HFF-Myc (cell line): Measurements from ENCODE around the gene SPCS3.
A peak's percentile ranks its signal among the peaks of the same experiment; 100 is the strongest.
"Not testable (repeated sequence)": the region's sequence is repeated elsewhere in the genome, so short reads cannot be mapped to it uniquely, and the experiment has no call there.

Experiments
- DNase-seq: peaks from one replicate; pipeline ENCODE4 v3.0.0-alpha.2; 2011; ENCODE audit warnings: low read depth; ENCODE audit errors: extremely low read depth
- H3K4me3 ChIP-seq: replicated peaks from 2 replicates; pipeline ENCODE4 v1.5.1; 2011; ENCODE audit warnings: low read depth, mild to moderate bottlenecking, control low read depth, low read length
- TF ChIP-seq, protein P1 (sequence below): IDR thresholded peaks from 2 replicates; pipeline ENCODE4 v1.5.1; 2012; ENCODE audit warnings: mild to moderate bottlenecking, low read depth, low read length, control low read depth; ENCODE audit errors: missing control alignments

SPCS3 gene

DNA sequence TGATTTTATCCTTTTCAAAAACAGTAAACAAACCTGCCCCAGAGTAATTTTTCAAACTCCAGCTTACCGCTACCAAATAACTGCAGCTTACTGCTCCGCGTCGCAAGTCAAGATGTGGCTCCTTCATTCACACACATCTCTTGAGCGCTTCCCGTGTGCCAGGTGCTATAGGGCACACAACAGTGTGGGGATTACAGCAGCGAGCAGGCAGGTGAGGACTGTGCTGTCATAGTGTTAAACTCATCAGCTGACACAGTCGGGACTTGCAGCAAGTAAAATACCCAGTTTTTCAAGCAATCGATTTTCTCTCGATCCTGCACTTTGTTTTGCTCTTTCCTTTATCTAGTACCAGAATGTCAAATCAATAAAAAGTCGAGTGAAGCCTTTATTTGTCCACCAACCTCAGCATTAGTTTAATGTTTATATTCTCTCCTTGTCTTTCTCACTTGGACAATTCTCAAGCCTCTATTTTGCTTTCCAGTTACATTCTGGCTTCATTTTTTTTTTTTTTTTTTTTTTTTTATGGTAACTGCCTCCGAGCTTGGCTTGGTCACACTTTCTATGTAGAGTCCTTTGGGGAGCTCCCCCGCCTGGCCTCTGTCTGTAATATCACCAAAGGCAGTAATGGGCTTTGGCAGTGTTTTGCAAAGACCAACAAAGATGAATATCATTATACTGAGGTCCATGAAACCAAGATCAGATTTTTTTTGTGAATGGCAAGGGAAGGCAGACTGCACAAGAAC lies 42.4 kb upstream of the SPCS3 start:
- H3K4me3 ChIP-seq = no peak overlapping the region
- TF ChIP-seq, protein P1, sequence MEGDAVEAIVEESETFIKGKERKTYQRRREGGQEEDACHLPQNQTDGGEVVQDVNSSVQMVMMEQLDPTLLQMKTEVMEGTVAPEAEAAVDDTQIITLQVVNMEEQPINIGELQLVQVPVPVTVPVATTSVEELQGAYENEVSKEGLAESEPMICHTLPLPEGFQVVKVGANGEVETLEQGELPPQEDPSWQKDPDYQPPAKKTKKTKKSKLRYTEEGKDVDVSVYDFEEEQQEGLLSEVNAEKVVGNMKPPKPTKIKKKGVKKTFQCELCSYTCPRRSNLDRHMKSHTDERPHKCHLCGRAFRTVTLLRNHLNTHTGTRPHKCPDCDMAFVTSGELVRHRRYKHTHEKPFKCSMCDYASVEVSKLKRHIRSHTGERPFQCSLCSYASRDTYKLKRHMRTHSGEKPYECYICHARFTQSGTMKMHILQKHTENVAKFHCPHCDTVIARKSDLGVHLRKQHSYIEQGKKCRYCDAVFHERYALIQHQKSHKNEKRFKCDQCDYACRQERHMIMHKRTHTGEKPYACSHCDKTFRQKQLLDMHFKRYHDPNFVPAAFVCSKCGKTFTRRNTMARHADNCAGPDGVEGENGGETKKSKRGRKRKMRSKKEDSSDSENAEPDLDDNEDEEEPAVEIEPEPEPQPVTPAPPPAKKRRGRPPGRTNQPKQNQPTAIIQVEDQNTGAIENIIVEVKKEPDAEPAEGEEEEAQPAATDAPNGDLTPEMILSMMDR = peak; percentile 57
- no peak for DNase-seq

DNA sequence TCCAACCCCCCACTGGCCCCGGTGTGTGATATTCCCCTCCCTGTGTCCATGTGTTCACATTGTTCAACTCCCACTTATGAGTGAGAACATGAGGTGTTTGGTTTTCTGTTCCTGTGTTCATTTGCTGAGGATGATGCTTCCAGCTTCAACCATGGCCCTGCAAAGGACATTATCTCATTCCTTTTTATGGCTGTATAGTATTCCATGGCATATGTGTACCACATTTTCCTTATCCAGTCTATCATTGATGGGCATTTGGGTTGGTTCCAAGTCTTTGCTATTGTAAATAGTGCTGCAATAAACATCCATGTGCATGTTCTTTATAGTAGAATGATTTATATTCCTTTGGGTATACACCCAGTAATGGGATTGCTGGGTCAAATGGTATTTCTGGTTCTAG lies 40.2 kb upstream of the SPCS3 start:
- not testable (repeated sequence) for DNase-seq, H3K4me3 ChIP-seq

GRCh38 chr4:176286728-176287127 lies 33.0 kb upstream of the SPCS3 start:
- TF ChIP-seq, protein P1 = no peak
- no peak for DNase-seq
- no peak overlapping the region for H3K4me3 ChIP-seq

DNA sequence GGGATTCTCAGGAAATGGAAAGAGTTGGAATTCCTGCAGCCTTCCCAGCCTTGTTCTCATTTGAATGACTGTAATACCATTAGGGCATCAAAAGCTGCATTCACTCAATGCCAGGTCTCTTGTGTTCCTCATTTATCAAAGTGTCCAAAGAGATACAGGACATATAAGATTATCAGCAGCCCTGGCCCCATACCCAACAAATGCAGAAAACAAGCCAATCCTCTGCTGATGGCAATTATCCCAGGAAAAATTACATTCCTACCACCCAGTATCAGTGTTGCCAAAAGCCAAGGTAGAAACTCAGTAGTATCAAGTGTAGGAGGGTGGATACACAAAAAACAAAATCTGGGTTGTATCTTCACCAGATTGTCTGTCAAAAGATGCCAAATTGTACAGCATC lies 32.2 kb upstream of the SPCS3 start:
- TF ChIP-seq, protein P1 = no peak
- no peak overlapping the region for H3K4me3 ChIP-seq
- DNase-seq = no peak

- DNase-seq = no peak
- no peak overlapping the region for H3K4me3 ChIP-seq
- TF ChIP-seq, protein P1 = no peak
Observed at GRCh38 chr4:176288020-176288419, 31.7 kb upstream of the SPCS3 start.

- TF ChIP-seq, protein P1 = no peak
- DNase-seq = no peak
Observed at GRCh38 chr4:176289561-176289960, 30.2 kb upstream of the SPCS3 start.

DNA sequence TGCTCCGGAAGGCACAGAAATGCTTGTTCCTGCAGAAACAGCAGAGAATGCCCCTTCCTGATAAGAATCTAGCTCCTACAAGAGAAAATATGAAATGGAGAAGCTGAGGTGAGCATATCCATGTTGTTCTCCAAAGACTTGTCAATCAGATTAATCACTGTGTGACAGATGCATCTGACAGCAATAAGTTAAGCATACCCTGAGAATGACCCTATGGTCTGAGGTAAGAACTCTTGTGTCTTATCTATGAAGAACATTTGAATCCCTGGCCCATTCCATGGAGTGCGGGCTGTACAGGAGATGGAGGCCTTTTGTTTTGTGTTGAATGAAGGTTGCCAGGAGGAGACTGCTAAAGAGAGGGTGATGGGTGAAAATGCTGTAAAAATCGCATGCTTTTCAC lies 29.2 kb upstream of the SPCS3 start:
- DNase-seq = no peak
- TF ChIP-seq, protein P1 = no peak
- H3K4me3 ChIP-seq = no peak overlapping the region

More at GRCh38 chr4:176289561-176289960, 30.2 kb upstream of the SPCS3 start:
- no peak overlapping the region for H3K4me3 ChIP-seq
